COLO668 (cell line): ENCODE results near the gene SLC30A2.

Source experiments
- DNase-seq: peaks from one replicate; lab custom pipeline; 2025; ENCODE audit not compliant: unreplicated experiment; lab: John Stamatoyannopoulos, UW

Gene SLC30A2

GRCh38 chr1:26070296-26070962, 24.5 kb upstream of the SLC30A2 start:
- DNase-seq: no peak

- no peak for DNase-seq
Observed at GRCh38 chr1:26069941-26070295, 24.0 kb upstream of the SLC30A2 start.

GRCh38 chr1:26067432-26067911, 21.6 kb upstream of the SLC30A2 start, which contains the start of gene TRIM63:
Gene TRIM63 (minus strand): TSS chr1:26067630. CDS start chr1:26067494, 136 bp downstream.
- DNase-seq: no peak

- no peak for DNase-seq
Observed at GRCh38 chr1:26066857-26067256, 20.9 kb upstream of the SLC30A2 start.

- no peak for DNase-seq
Observed at GRCh38 chr1:26066160-26066559, 20.2 kb upstream of the SLC30A2 start.

GRCh38 chr1:26064553-26064952, 18.6 kb upstream of the SLC30A2 start:
- DNase-seq: no peak

- no peak for DNase-seq
Observed at GRCh38 chr1:26060832-26061574, 15.1 kb upstream of the SLC30A2 start.

- no peak for DNase-seq
Observed at GRCh38 chr1:26059906-26060305, 14.0 kb upstream of the SLC30A2 start.

GRCh38 chr1:26058052-26058595, 12.2 kb upstream of the SLC30A2 start:
- DNase-seq: no peak

- no peak for DNase-seq
Observed at GRCh38 chr1:26057189-26057588, 11.3 kb upstream of the SLC30A2 start.

GRCh38 chr1:26055041-26055440, 9.1 kb upstream of the SLC30A2 start:
- DNase-seq: no peak

- no peak for DNase-seq
Observed at GRCh38 chr1:26053718-26054560, 8.0 kb upstream of the SLC30A2 start.

- DNase-seq: no peak
Observed at GRCh38 chr1:26050248-26050640, 4.3 kb upstream of the SLC30A2 start.

- no peak for DNase-seq
Observed at GRCh38 chr1:26049531-26050247, 3.8 kb upstream of the SLC30A2 start.

- no peak for DNase-seq
Observed at GRCh38 chr1:26047278-26047874, 1.5 kb upstream of the SLC30A2 start.

GRCh38 chr1:26046246-26047095, 553 bp upstream of the SLC30A2 start:
- DNase-seq: no peak

GRCh38 chr1:26044971-26045721, 772 bp downstream of the SLC30A2 start:
- no peak for DNase-seq

GRCh38 chr1:26044414-26044813, 1.5 kb downstream of the SLC30A2 start:
- no peak for DNase-seq

GRCh38 chr1:26043765-26044164, 2.2 kb downstream of the SLC30A2 start:
- no peak for DNase-seq
